Transverse colon (tissue), 4 donors: ENCODE measurements around the gene POU4F2. TPM values are rescaled to one million over a fixed set of nuclear protein-coding genes. Genes with fewer than 3 reads are reported as not detected.

Source experiments
- DNase-seq: peaks from one replicate; pipeline ENCODE4 v3.0.0-alpha.2; 2019
- H3K27ac ChIP-seq, 4 donors: fragments of 200-600 bp; sonication (generic); 2 replicates each; pipeline ENCODE4 v1.5.1; 2016 to 2018; ENCODE audit warnings: inconsistent platforms in 4 of 4
- H3K27me3 ChIP-seq: fragments of 200-600 bp; sonication (generic); 2 replicates; pipeline ENCODE4 v1.5.1; 2017; ENCODE audit warnings: inconsistent platforms
- H3K36me3 ChIP-seq, 4 donors: fragments of 200-600 bp; sonication (generic); 2 replicates each; pipeline ENCODE4 v1.5.1; 2017 to 2019; ENCODE audit warnings: inconsistent platforms in 4 of 4
- H3K4me1 ChIP-seq, 4 donors: fragments of 200-600 bp; sonication (generic); 2 replicates each; pipeline ENCODE4 v1.5.1; 2017 to 2020; ENCODE audit warnings: inconsistent platforms in 4 of 4
- H3K4me3 ChIP-seq, 4 donors: fragments of 200-600 bp; sonication (generic); 1 replicate in 1 of 4; 2 replicates in 3 of 4; pipeline versions ENCODE4 v1.5.1 to v1.6.1; 2017 to 2019; ENCODE audit warnings: inconsistent platforms in 4 of 4
- H3K9me3 ChIP-seq, 2 donors: fragments of 200-600 bp; sonication (generic); 2 replicates each; pipeline ENCODE4 v1.5.1; 2017 to 2019; ENCODE audit warnings: inconsistent platforms in 2 of 2
- EP300 ChIP-seq: sonication (generic); formaldehyde crosslinking; IDR thresholded peaks from one replicate; pipeline ENCODE4 v1.6.1; 2017; ENCODE audit warnings: antibody characterized with exemption, low read depth
- POLR2A ChIP-seq: fragments of 450-650 bp; IDR thresholded peaks from one replicate; pipeline ENCODE4 v1.6.1; 2016; ENCODE audit warnings: antibody characterized with exemption, mild to moderate bottlenecking, moderate library complexity
- POLR2AphosphoS5 ChIP-seq, 3 donors: sonication (generic); formaldehyde crosslinking; IDR thresholded peaks; one replicate each; pipeline ENCODE4 v1.6.1; 2016; ENCODE audit warnings: antibody characterized with exemption in 3 of 3
- WGBS, 2 donors: methylation state at CpG; one replicate each; pipeline ENCODE4 v1.1.5; 2018; ENCODE audit warnings: low coverage in 1 of 2; 5-methylcytosine and 5-hydroxymethylcytosine counted together
- in situ Hi-C, 4 donors: fragments of 200-750 bp; cut with MboI; loops; one replicate each; pipeline versions ENCODE4 v1.15.0 to v1.15.1; 2017; ENCODE audit warnings: low sequenced_read_pairs in 3 of 4, low pct_ligation_motif_present in 1 of 4, low pct_unique_long_range_greater_than_20kb in 1 of 4
- intact Hi-C: fragments of 100-400 bp; cut with DNase I; formaldehyde crosslinking; loops from one replicate; pipeline ENCODE4 v1.15.1; 2023; ENCODE audit warnings: low total_unique reads
- total RNA-seq, 4 donors: library from RNA; depleted of rRNA; stranded (reverse); fragments of >200 nt; gene quantifications; one replicate each; pipeline ENCODE4 v1.1.0, GENCODE V29; 2016
- TF ChIP-seq, protein P1 (sequence below), 5 experiments: fragments of 200-600 bp in 3 of 5; fragments of 450-650 bp in 2 of 5; sonication (generic) in 3 of 5; IDR thresholded peaks; 1 replicate in 2 of 5; 2 replicates in 3 of 5; pipeline ENCODE4 v1.5.1; 2016 to 2017; ENCODE audit warnings: antibody characterized with exemption in 5 of 5, inconsistent platforms in 3 of 5, mild to moderate bottlenecking in 2 of 5, moderate library complexity in 1 of 5

The POU4F2 gene
- total RNA-seq, 4 donors from 2014 or later = not detected

DNA sequence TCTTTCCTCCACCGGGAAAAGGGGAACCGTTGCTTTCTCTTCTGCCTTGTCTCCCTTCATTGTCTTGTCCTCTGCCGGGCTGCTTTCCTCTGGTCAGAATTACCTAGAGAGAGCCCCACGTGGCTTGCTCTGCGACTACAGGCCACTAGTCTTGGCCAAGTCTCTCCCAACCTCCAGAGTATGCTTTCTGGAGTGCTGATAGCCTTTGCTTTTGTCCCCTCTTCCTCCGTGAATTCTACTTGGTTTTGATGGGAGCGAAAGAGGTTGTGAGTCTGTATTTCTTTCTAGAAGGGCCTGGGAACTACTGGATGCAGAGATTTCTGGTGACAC, 5.3 kb upstream of the POU4F2 start:
- Histone ChIP-seq H3K36me3 (no peaks in the 10 kb centered on the region), H3K4me3 (no peak overlapping the region), H3K27ac (no peak overlapping the region), H3K27me3 (peaks cover 90% of the 10 kb centered on the region), H3K4me1 (peaks cover 0 to 5% (median 2%) of the 10 kb centered on the region in 4 donors), H3K9me3 (no peaks in the 10 kb centered on the region)
- in situ Hi-C loops = no loop called here
- WGBS, 2 donors = 10% methylated on average over 7 of the region's 7 CpGs; no CpG with 5 or more reads in 1 of the 2 donors
- intact Hi-C loops = no loop called here
- TF ChIP-seq POLR2A = no peak
- TF ChIP-seq, protein P1, sequence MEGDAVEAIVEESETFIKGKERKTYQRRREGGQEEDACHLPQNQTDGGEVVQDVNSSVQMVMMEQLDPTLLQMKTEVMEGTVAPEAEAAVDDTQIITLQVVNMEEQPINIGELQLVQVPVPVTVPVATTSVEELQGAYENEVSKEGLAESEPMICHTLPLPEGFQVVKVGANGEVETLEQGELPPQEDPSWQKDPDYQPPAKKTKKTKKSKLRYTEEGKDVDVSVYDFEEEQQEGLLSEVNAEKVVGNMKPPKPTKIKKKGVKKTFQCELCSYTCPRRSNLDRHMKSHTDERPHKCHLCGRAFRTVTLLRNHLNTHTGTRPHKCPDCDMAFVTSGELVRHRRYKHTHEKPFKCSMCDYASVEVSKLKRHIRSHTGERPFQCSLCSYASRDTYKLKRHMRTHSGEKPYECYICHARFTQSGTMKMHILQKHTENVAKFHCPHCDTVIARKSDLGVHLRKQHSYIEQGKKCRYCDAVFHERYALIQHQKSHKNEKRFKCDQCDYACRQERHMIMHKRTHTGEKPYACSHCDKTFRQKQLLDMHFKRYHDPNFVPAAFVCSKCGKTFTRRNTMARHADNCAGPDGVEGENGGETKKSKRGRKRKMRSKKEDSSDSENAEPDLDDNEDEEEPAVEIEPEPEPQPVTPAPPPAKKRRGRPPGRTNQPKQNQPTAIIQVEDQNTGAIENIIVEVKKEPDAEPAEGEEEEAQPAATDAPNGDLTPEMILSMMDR (IDR thresholded peaks at IDR 0.05) = no peak
- no peak for TF ChIP-seq EP300
- TF ChIP-seq POLR2AphosphoS5 (IDR thresholded peaks at IDR 0.05) = no peak
- no peak for DNase-seq

DNA sequence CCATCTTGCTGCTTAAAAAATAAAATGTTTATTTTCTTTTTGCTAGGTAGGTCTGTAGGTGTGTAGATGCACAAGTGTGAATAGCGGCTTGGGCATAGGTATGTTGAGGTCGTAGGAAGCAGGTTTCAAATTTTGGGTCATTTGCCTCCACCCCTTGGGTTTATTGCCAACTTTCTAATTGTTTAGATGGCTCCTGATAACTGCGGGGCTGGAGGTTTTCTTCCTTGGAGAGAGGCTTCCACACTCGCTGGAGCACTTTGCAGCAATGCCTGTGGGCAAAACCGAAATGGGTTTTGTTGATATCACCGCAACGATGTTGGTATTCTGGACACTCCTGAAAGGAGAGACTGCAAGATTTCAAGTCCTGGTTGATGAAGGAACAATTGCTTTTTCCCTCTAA, 3.9 kb upstream of the POU4F2 start:
- intact Hi-C loops = no loop called here
- H3K36me3 ChIP-seq = no peaks in the 10 kb centered on the region
- H3K4me3 ChIP-seq = no peak overlapping the region
- 11 to 17% methylated on average over 5 to 7 of the region's 7 CpGs for WGBS, 2 donors
- H3K27me3 ChIP-seq = peaks cover 99% of the 10 kb centered on the region
- no peak for DNase-seq
- TF ChIP-seq EP300 (no peak), POLR2AphosphoS5 (IDR thresholded peaks at IDR 0.05) (no peak), POLR2A (no peak)
- TF ChIP-seq, protein P1 (IDR thresholded peaks at IDR 0.05) = no peak
- no peaks in the 10 kb centered on the region for H3K9me3 ChIP-seq
- no peak overlapping the region for H3K27ac ChIP-seq
- peaks cover 0 to 15% (median 7%) of the 10 kb centered on the region in 4 donors for H3K4me1 ChIP-seq
- in situ Hi-C loops = no loop called here

DNA sequence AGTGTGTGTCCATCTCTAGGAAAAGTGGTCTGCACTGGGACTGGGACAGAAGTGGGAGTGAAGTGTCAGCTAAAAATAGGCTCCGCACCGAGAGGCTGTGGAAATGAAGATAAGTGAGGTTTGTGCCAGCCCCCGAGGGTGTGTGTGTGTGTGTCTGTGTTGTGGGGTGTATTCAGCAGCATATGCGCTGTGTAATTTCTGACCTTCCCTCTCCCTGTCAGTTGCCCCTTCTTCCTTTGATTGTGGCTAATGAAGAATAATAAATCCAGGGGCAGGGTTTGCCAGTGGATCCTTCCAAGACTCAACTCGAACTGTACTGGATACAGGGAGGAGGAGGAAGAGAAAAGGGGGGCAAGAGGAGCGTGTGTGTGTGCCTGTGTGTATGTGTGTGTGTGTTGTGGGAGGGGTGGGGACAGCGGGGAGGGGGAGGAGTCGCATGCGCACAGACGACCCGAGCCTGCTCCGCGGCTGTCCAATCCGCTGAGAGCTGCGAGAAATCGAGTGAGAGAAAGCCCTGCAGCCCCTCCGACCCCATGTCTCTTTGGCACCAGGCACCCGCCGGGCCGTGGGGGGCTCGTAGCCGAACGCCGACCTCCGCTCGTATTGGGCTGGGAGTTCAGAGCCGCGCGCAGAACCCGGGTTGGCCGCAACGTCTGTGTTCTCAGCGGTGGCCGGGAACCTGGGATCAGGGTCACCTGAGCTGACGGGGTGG, 916 bp upstream of the POU4F2 start:
- no peak overlapping the region for H3K27ac ChIP-seq
- in situ Hi-C loops (no loop called here), intact Hi-C loops (no loop called here)
- no peak for DNase-seq
- TF ChIP-seq POLR2A (no peak), EP300 (no peak), POLR2AphosphoS5 (IDR thresholded peaks at IDR 0.05) (no peak)
- TF ChIP-seq, protein P1 (IDR thresholded peaks at IDR 0.05) = no peak
- WGBS, 2 donors = 20 to 28% methylated on average over 4 to 22 of the region's 35 CpGs
- peaks cover 100% of the 10 kb centered on the region for H3K27me3 ChIP-seq
- H3K4me3 ChIP-seq = no peak overlapping the region
- H3K36me3 ChIP-seq = no peaks in the 10 kb centered on the region
- peaks cover 0 to 3% of the 10 kb centered on the region in 2 donors for H3K9me3 ChIP-seq
- H3K4me1 ChIP-seq = peaks cover 0 to 15% (median 7%) of the 10 kb centered on the region in 4 donors

DNA sequence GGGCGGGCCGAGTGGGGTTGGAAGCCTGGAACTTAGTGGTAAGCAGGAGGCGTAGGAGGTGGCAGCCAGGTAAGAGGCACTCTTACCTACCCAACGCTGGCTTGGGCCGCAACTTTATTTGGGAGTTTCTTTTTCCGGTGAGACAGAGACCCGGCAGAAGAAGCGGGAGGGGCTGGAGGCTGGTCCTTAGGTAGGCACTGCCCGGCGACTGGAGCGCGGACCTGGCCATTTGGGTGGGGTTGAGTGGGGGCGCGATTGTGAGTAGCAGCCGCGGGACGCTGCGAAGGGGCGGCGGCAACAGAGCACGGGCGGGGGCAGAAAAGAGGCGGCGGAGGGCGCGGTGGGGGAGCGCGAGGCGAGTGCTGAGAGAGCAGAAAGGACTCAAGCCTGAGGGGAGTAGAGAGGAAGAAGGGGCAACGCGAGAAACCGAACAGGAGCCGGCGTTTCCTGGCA, 334 bp upstream of the POU4F2 start:
- peaks cover 0 to 3% of the 10 kb centered on the region in 2 donors for H3K9me3 ChIP-seq
- intact Hi-C loops = no loop called here
- whole genome bisulfite sequencing, 2 donors = 19 to 20% methylated on average over 22 to 34 of the region's 34 CpGs
- TF ChIP-seq POLR2A (no peak), POLR2AphosphoS5 (IDR thresholded peaks at IDR 0.05) (no peak), EP300 (no peak)
- TF ChIP-seq, protein P1 (IDR thresholded peaks at IDR 0.05) = no peak
- no peak overlapping the region for H3K27ac ChIP-seq
- DNase-seq = no peak
- H3K36me3 ChIP-seq = no peaks in the 10 kb centered on the region
- peaks cover 0 to 15% (median 7%) of the 10 kb centered on the region in 4 donors for H3K4me1 ChIP-seq
- in situ Hi-C loops = no loop called here
- peaks cover 100% of the 10 kb centered on the region for H3K27me3 ChIP-seq
- peak overlapping the region in 1 of 4 donors; percentile 23 for H3K4me3 ChIP-seq
